Stimulated activated CD8-positive, alpha-beta memory T cell treated with anti-CD3 and anti-CD28 coated beads, Interleukin-4, amount 100 ng/mL, for 1 hour (primary cell): ENCODE data around the gene FUT2.
A peak's percentile ranks its signal among the peaks of the same experiment; 100 is the strongest.
"Not testable (repeated sequence)": the region's sequence is repeated elsewhere in the genome, so short reads cannot be mapped to it uniquely, and the experiment has no call there.

ENCODE experiments used
- DNase-seq, 2 donors: peaks; one replicate each; pipeline ENCODE4 v3.0.0-alpha.2; 2020; ENCODE audit warnings: low read depth in 2 of 2, low spot score in 1 of 2

The FUT2 gene

DNA sequence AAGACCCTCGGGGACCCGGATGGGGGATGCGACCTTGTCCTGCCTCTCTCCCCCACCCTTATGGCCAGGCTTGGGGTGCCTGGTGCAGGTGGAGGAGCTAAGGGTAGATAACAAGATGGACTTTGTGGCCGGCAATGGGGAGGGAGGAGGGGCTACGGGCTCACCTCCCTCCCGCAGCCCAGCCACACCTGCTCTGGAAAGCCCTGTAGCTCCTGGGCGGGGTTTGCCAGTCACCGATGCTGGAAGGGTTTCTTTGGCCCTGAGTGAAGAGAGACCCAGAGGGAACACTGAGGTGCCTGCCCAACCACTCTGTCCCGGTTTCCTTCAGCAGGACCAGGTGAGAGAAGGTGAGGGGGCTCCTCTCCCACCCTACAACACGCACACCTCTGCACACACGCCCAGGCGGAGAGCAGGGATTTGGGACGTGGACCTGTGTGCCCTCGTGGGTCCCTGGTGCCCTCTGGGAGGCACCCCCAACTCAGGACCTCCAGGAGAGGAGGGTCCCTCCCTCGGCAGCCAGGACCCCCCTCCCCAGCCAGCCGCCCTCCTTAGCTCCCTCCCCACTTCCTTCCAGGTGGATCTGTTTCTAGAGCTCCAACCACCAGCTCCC is at the start of gene FUT2:
Gene FUT2 (plus strand): TSS at position 229 of the 610 bp plus-strand sequence. CDS start 6,986 bp downstream, outside the sequence.
- DNase-seq = no peak

DNA sequence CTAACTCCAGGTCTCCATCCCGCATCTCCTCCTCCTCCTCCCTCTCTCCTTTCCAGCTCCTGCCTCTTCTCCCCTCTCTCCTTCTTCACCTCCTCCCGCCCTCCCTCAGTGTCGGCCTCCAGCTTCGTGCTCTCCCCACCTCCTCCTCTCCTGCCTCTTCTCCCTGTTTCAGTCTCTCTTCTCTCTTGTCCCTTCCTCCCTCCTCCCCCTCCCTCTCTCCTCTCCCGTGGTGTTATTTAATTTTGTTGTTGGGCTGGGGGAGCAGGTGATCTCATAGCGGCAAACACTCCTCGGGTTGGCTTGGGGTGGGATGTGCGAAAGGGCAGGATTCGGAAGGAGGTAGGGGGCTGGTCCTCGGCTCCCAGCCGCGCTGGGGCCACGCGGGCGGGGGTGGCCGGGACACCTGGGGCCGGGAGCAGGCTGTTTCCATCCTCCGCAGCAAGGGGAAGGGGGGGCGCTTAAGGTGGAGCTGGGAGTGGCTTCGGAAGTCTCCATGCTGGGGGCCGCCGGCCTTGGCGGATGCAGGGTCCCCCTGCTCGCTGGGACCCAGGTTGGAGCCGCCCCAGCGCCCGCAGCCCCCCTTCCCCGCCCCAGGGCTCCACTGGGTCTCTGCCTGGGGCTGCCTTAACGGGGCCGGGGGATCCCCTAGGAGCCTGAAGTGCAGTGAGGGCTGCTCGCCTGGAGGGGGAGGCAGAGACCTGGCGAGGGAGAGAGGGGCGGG is 49.6 kb upstream of the FUT2 start, which contains the start of gene CA11:
Gene CA11 (minus strand): TSS at position 187 of the 721 bp plus-strand sequence. CDS start 555 bp downstream, outside the sequence.
- peak; percentile 77 to 79 for DNase-seq

GRCh38 chr19:48646722-48647216 is 49.0 kb upstream of the FUT2 start:
- DNase-seq = no peak

- DNase-seq = no peak
These were observed 47.6 kb upstream of the FUT2 start for GRCh38 chr19:48648134-48648533.

DNA sequence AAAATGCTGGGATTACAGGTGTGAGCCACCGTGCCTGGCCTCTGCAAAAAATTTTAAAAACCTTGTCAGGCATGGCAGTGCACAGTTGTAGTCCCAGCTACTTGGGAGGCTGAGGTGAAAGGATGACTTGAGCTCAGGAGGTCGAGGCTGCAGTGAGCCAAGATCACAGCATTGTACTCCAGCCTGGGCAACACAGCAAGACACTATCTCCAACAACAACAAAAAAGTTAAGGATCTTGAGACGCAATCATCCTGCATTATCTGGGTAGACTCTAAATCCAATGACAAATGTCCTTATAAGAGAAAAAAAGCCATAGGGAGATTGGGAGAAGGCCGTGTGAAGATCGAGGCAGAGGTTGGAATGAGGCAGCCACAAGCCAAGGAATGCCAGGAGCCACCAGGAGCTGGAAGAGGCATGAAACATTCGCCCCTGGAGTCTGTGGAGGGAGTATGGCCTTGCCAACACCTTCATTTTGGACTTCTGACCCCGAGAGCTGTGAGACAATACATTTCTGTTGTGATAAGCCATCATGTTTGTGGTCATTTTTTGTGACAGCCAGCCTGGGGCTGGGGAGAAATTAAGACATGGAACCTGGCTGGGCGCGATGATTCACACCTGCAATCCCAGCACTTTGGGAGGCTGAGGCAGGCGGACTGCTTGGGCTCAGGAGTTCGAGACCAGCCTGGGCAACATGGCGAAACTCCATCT is 44.6 kb upstream of the FUT2 start:
- no peak for DNase-seq

DNA sequence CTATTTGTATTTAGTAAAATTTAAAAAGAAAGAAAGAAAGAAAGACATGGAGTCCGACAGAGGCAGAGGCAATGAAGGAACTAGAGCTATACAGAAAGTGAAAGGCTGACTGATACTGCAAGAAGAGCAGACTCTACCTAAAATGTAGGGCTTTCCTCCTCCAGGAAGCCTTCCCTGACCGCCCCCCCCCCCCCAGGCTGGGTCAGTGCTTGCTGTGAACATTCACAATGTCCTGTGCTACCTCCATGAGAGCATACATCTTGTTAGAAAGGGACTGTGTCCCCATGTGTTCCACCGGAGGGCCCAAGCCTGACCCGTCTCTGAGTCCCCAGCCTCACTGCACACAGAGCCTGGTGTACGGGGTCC is 44.1 kb upstream of the FUT2 start:
- no peak for DNase-seq

GRCh38 chr19:48654299-48655059 is 41.3 kb upstream of the FUT2 start:
- DNase-seq = no peak

DNA sequence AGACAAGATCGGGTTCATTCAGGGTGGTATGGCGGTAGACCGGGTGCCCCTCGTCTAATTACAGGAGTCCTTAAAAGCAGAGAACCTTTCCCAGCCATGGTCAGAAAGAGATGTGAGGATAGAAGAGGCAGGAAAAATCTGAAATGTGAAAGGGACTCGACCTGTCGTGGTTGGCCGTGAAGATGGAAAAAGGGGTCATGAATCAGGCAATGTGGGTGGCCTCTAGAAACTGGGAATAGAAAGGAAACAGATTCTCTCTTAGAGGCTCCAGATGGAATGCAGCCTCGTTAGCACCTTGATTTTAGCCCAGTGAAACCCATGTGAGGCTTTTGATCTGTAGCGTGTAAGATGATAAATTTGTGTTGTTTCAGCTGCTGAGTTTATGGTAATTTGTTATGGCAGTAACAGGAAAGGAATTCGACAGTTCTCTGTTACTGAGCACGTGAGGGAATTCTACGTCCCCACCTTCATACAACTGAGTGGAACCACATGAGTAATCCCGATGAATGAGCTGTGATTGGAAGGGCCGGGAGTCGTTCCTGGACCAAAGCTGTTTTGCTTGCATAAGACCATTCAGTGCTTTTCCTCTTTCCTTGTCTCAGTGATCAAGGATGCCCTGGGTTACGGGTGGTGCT is 38.8 kb upstream of the FUT2 start:
- DNase-seq = no peak

DNA sequence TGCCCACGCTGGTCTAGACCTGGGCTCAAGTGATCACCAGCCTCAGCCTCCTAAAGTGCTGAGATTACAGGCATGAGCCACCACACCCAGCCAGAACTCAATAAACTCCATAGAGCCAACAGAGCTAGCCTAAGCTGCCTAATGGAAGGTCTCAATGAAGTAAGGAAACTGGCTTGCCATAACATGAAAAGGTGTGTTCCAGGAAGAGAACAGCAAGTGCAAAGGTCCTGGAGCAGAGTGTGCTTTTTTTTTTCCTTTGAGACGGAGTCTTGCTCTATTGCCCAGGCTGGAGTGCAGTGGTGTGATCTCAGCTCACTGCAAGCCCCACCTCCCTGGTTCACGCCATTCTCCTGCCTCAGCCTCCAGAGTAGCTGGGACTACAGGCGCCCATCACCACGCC is 37.9 kb upstream of the FUT2 start:
- DNase-seq = not testable (repeated sequence)

DNA sequence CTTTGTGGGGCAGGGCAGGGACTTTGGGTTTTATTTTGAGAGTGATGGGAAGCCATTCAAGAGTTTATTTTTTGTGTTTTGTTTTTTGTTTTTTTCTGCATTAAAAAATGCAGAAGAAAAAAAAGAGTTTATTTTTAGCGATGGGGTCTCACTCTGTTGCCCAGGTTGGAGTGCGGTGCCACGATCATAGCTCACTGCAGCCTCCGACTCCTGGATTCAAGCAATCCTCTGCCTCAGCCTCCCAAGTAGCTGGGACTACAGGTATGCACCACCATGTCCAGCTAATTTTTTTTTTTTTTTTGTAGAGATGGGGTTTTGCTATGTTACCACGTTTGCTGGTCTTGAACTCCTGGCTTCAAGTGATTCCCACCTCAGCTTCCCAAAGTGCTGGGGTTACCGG is 37.3 kb upstream of the FUT2 start:
- no peak for DNase-seq

GRCh38 chr19:48659768-48660167 is 36.0 kb upstream of the FUT2 start:
- DNase-seq = no peak

- DNase-seq = peak; percentile 55 to 59
These were observed 34.7 kb upstream of the FUT2 start for GRCh38 chr19:48660852-48661710.

DNA sequence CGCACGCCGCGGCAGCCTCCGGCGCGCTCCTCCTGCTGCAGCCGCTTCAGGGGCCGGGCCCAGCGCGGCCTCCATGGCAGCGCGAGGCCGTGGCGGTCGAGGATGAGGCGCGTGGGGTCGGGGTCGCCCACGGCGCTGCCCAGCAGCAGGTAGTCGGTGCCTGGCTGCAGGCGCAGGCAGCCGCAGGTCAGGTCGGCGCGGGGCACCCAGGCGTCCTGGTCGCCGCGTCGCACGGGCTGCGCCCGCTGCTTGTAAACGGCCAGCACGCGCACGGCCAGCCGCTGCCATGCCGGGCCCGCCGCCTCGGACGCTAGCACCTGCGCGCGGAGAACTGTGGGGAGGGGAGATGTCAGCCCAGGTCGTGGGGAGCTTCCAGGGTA is 34.1 kb upstream of the FUT2 start:
- DNase-seq = no peak

- DNase-seq = no peak
These were observed 32.1 kb upstream of the FUT2 start for GRCh38 chr19:48663667-48664066.

DNA sequence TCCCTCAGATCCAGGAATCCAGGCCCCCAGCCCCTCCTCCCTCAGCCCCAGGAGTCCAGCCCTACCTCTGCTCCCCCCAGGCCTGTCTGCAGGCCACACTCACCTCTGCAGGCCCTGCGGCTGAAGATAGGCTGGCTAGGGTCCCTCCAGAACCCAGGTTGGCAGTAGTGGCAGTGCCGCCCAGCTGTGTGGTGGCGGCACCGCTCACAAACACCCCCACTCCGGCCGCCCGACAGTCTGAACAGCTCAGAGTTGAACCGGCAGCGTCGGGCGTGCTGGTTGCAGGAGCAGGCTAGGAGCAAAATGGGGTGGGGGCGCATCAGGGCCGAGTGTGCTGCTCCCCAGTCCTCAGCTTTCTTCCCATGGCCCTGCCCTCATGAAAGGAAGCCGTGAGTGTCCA is 31.3 kb upstream of the FUT2 start:
- DNase-seq = no peak

GRCh38 chr19:48665786-48666185 is 30.0 kb upstream of the FUT2 start:
- DNase-seq = no peak

DNA sequence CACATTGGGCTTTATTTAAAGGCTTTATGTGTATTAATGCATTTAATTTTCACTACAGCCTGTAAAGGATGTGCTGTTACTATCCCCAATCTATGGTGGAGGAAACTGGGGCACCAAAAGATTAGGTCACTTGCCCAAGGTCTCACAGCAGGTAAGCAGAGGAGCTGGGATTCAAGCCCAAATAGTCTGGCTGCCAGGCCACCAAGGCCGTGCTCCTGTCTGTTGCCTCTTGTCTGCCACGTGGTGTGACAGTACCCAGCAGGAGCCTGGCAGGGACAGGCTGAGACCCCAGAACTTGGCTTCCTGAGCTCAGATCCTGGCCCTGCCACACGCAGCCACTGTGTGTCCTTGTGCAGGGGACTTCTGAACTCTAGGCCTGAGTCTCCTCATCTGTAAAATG is 27.4 kb upstream of the FUT2 start:
- no peak for DNase-seq

DNA sequence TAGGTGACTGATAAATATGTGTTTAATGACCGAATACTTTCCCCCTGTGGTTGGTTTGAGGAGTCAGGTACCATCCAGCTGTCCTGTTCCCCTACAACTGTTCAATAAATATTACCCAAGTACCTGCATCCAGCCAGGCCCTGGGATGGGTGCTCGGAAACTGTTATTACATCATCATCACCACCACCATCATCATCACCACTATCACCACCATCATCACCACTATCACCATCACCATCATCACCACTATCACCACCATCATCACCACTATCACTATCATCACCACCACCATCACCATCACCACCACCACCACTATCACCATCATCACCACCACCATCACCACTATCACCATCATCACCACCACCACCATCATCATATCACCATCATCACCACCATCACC is 27.0 kb upstream of the FUT2 start:
- no peak for DNase-seq

GRCh38 chr19:48669903-48670668 is 25.7 kb upstream of the FUT2 start:
- DNase-seq = no peak
